Hepatocyte (in vitro differentiated cells): Measurements from ENCODE around the gene SLC4A3. TPM values are rescaled to one million over a fixed set of nuclear protein-coding genes. Genes with fewer than 3 reads are reported as not detected.
A peak's percentile ranks its signal among the peaks of the same experiment; 100 is the strongest.

ENCODE experiments used
- DNase-seq: peaks from one replicate; pipeline ENCODE4 v3.0.0-alpha.2; 2016; ENCODE audit warnings: low spot score
- H2AFZ ChIP-seq: fragments of 200-600 bp; sonication (generic); 2 replicates; pipeline ENCODE4 v1.6.0; 2016; ENCODE audit warnings: antibody characterized with exemption, mild to moderate bottlenecking
- H3K27ac ChIP-seq: fragments of 200-600 bp; sonication (generic); 2 replicates; pipeline ENCODE4 v1.5.1; 2016; ENCODE audit warnings: mild to moderate bottlenecking
- H3K27me3 ChIP-seq: fragments of 200-600 bp; sonication (generic); 2 replicates; pipeline ENCODE4 v1.6.1; 2016
- H3K36me3 ChIP-seq: fragments of 200-600 bp; sonication (generic); replicated peaks from 2 replicates; pipeline ENCODE4 v1.5.1; 2016; ENCODE audit warnings: low read depth; ENCODE audit not compliant: insufficient read depth
- H3K4me1 ChIP-seq: fragments of 200-600 bp; sonication (generic); 2 replicates; pipeline ENCODE4 v1.5.1; 2016; ENCODE audit warnings: mild to moderate bottlenecking, moderate library complexity; ENCODE audit not compliant: insufficient read depth
- H3K4me2 ChIP-seq: fragments of 200-600 bp; sonication (generic); 2 replicates; pipeline ENCODE4 v1.6.0; 2016
- H3K4me3 ChIP-seq: fragments of 200-600 bp; sonication (generic); 2 replicates; pipeline ENCODE4 v1.5.1; 2016; ENCODE audit warnings: mild to moderate bottlenecking
- H3K79me2 ChIP-seq: fragments of 200-600 bp; sonication (generic); 2 replicates; pipeline ENCODE4 v1.6.0; 2017; ENCODE audit warnings: mild to moderate bottlenecking
- H3K9me2 ChIP-seq: fragments of 200-600 bp; sonication (generic); replicated peaks from 2 replicates; pipeline ENCODE4 v1.6.0; 2017; ENCODE audit warnings: mild to moderate bottlenecking; ENCODE audit not compliant: insufficient read depth
- H3K9me3 ChIP-seq: fragments of 200-600 bp; sonication (generic); 2 replicates; pipeline ENCODE4 v1.5.1; 2016; ENCODE audit warnings: low read depth, mild to moderate bottlenecking
- H4K20me1 ChIP-seq: fragments of 200-600 bp; sonication (generic); 2 replicates; pipeline ENCODE4 v1.6.0; 2016; ENCODE audit warnings: mild to moderate bottlenecking; ENCODE audit not compliant: insufficient read depth, poor library complexity, severe bottlenecking
- CTCF ChIP-seq: fragments of 200-600 bp; sonication (generic); IDR thresholded peaks from 2 replicates; pipeline ENCODE4 v1.5.1; 2016; ENCODE audit warnings: antibody characterized with exemption, mild to moderate bottlenecking; ENCODE audit not compliant: poor library complexity
- EZH2 ChIP-seq: fragments of 200-600 bp; sonication (generic); IDR thresholded peaks from 2 replicates; pipeline ENCODE4 v1.6.1; 2016; ENCODE audit warnings: antibody characterized with exemption, mild to moderate bottlenecking, borderline replicate concordance
- EZH2phosphoT487 ChIP-seq: fragments of 200-600 bp; sonication (generic); IDR thresholded peaks from one replicate; pipeline ENCODE4 v1.6.1; 2018; ENCODE audit warnings: antibody characterized with exemption, mild to moderate bottlenecking, low read depth, moderate library complexity; ENCODE audit not compliant: unreplicated experiment, severe bottlenecking
- WGBS: methylation state at CpG from one replicate; pipeline ENCODE4 v1.1.6; 2016; ENCODE audit warnings: low lambda C conversion rate; ENCODE audit errors: missing lambda C conversion rate; 5-methylcytosine and 5-hydroxymethylcytosine counted together
- polyA plus RNA-seq: library from polyadenylated mRNA; unstranded; fragments of >200 nt; fragmentation: Nextera tagmentation; extraction: Ambion mirVana; gene quantifications from 2 replicates; pipeline ENCODE4 v1.2.1, GENCODE V29; 2016
- small RNA-seq: library from RNA; depleted of rRNA; stranded (forward); fragments of <200 nt; gene quantifications from one replicate; pipeline ENCODE3, GENCODE V24; 2014
- total RNA-seq: library from RNA; depleted of rRNA; stranded (reverse); fragments of >200 nt; gene quantifications from 2 replicates; pipeline ENCODE4 v1.2.3, GENCODE V29; 2014

Gene SLC4A3
- total and polyA plus RNA-seq, 2 experiments from 2014 or later: 3.0 to 8.1 TPM

- Histone ChIP-seq H2AFZ (no peak overlapping the region), H3K79me2 (no peaks in the 10 kb centered on the region), H3K36me3 (no peaks in the 10 kb centered on the region), H3K27me3 (no peaks in the 10 kb centered on the region), H3K9me2 (no peaks in the 10 kb centered on the region), H3K4me3 (no peak overlapping the region), H3K4me2 (no peak overlapping the region), H3K4me1 (no peaks in the 10 kb centered on the region), H3K27ac (no peak overlapping the region), H3K9me3 (no peaks in the 10 kb centered on the region), H4K20me1 (no peaks in the 10 kb centered on the region)
- WGBS: 52% methylated on average over 17 of the region's 17 CpGs
- DNase-seq: peak; percentile 71
- TF ChIP-seq EZH2phosphoT487: no peak
- peak; percentile 75 for TF ChIP-seq CTCF
- TF ChIP-seq EZH2: no peak
Measured at GRCh38 chr2:219689676-219690628, 62.5 kb downstream of the SLC4A3 start.

- Histone ChIP-seq H3K27ac (no peak overlapping the region), H2AFZ (no peak overlapping the region), H3K4me2 (no peak overlapping the region), H3K4me1 (no peaks in the 10 kb centered on the region), H3K9me2 (no peaks in the 10 kb centered on the region), H3K9me3 (no peaks in the 10 kb centered on the region), H3K4me3 (no peak overlapping the region), H3K79me2 (no peaks in the 10 kb centered on the region), H4K20me1 (no peaks in the 10 kb centered on the region), H3K36me3 (no peaks in the 10 kb centered on the region), H3K27me3 (peaks cover 4% of the 10 kb centered on the region)
- 88% methylated on average over 10 of the region's 10 CpGs for WGBS
- TF ChIP-seq CTCF (no peak), EZH2 (no peak), EZH2phosphoT487 (no peak)
- DNase-seq: no peak
Measured at GRCh38 chr2:219691571-219691970, 64.1 kb downstream of the SLC4A3 start.

Small RNAs within 50 kb of the gene (small RNA-seq; reads per million reads assigned to genes)
- not detected for gene RN7SKP213

Other genes with a start within 250 kb of the SLC4A3 start
- 53.5 and 72.0 TPM in 2 replicates for gene DNPEP, start 239.7 kb upstream of the SLC4A3 start, total RNA-seq
- gene DNPEP, start 239.7 kb upstream of the SLC4A3 start, polyA plus RNA-seq: 79.0 and 87.7 TPM in 2 replicates
- 103 and 114 TPM in 2 replicates for gene DES, start 209.3 kb upstream of the SLC4A3 start, total RNA-seq
- 58.5 and 60.9 TPM in 2 replicates for gene DES, start 209.3 kb upstream of the SLC4A3 start, polyA plus RNA-seq
- 21.1 and 21.6 TPM in 2 replicates for gene SPEG, start 192.8 kb upstream of the SLC4A3 start, total RNA-seq
- 35.8 and 40.0 TPM in 2 replicates for gene SPEG, start 192.8 kb upstream of the SLC4A3 start, polyA plus RNA-seq
- 51.3 and 76.5 TPM in 2 replicates for gene GMPPA, start 128.7 kb upstream of the SLC4A3 start, total RNA-seq
- 67.8 and 75.6 TPM in 2 replicates for gene GMPPA, start 128.7 kb upstream of the SLC4A3 start, polyA plus RNA-seq
- gene ASIC4, start 113.1 kb upstream of the SLC4A3 start, total RNA-seq: not detected in 2 replicates
- 0.07 TPM in 1 of 2 replicates, not detected in the other for gene ASIC4, start 113.1 kb upstream of the SLC4A3 start, polyA plus RNA-seq
- gene CHPF, start 83.8 kb upstream of the SLC4A3 start, total RNA-seq: 180 and 193 TPM in 2 replicates
- 315 and 361 TPM in 2 replicates for gene CHPF, start 83.8 kb upstream of the SLC4A3 start, polyA plus RNA-seq
- gene TMEM198, start 83.6 kb upstream of the SLC4A3 start, total RNA-seq: 7.3 and 8.0 TPM in 2 replicates
- gene TMEM198, start 83.6 kb upstream of the SLC4A3 start, polyA plus RNA-seq: 10.4 and 12.2 TPM in 2 replicates
- gene OBSL1, start 56.1 kb upstream of the SLC4A3 start, total RNA-seq: 72.4 and 84.6 TPM in 2 replicates
- gene OBSL1, start 56.1 kb upstream of the SLC4A3 start, polyA plus RNA-seq: 61.0 and 73.7 TPM in 2 replicates
- 3.3 and 5.6 TPM in 2 replicates for gene INHA, start 55.3 kb upstream of the SLC4A3 start, total RNA-seq
- gene INHA, start 55.3 kb upstream of the SLC4A3 start, polyA plus RNA-seq: 8.1 and 9.2 TPM in 2 replicates
- gene STK11IP, start 29.8 kb upstream of the SLC4A3 start, total RNA-seq: 16.7 and 18.0 TPM in 2 replicates
- 17.6 and 23.1 TPM in 2 replicates for gene STK11IP, start 29.8 kb upstream of the SLC4A3 start, polyA plus RNA-seq